HG03196 (cell line): ENCODE measurements around the gene CENPK.
"Not testable (repeated sequence)": the region's sequence is repeated elsewhere in the genome, so short reads cannot be mapped to it uniquely, and the experiment has no call there.

Experiments
- ATAC-seq: cut with Tn5 transposase; IDR thresholded peaks from one replicate; pipeline ENCODE4 v1.9.1; 2021; ENCODE audit not compliant: unreplicated experiment

The CENPK gene, protein sequence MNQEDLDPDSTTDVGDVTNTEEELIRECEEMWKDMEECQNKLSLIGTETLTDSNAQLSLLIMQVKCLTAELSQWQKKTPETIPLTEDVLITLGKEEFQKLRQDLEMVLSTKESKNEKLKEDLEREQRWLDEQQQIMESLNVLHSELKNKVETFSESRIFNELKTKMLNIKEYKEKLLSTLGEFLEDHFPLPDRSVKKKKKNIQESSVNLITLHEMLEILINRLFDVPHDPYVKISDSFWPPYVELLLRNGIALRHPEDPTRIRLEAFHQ

DNA sequence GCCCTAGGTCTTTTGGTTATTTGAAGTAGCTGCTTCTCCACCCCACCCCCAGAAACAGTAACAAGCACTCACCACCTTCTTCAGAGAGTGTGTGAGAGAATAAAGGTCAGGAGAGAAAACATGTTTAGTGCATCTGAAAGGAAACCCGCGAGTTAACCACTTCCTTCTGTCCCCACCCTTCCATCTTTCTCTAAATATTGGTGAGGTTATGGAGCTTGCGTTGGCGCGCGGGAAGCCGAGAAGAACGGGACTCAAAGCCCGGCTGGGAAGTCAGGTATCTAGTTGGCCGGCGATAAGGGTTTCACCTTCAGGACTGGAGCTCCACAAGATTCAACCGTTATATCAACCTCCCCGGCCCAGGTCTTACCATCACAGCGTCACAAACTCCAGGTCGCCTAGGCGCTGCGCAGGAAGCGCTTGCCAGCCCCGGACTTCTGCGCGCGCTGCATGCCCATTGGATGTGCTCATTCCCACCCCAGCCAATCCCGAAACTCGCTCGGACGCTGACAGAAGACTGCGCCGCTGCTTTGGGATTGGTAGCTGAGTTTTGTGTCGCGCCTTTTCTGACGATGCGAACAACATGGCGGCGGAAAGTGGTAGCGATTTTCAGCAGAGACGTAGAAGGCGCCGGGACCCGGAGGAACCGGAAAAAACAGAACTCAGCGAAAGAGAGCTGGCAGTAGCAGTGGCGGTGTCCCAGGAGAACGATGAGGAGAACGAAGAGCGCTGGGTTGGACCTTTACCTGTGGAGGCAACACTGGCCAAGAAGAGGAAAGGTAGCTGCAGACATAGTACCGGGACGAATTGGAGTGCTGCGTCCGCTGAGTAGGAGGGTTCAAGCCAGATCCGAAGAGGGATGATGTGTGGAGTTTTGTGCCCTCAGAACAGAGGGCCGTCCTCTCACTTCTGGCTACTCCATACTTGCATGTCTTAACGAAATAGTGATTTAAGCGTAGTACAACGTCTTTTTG, at the start of gene CENPK, which contains the start of gene PPWD1:
Gene CENPK, minus strand, starts transcription at position 438 of the 971 bp plus-strand sequence. CDS start 8,261 bp downstream, outside the sequence.
Gene PPWD1, plus strand, starts transcription at position 566 of the 971 bp plus-strand sequence. Its CDS starts 15 bp downstream, at position 581.
- ATAC-seq = peak; percentile 99

DNA sequence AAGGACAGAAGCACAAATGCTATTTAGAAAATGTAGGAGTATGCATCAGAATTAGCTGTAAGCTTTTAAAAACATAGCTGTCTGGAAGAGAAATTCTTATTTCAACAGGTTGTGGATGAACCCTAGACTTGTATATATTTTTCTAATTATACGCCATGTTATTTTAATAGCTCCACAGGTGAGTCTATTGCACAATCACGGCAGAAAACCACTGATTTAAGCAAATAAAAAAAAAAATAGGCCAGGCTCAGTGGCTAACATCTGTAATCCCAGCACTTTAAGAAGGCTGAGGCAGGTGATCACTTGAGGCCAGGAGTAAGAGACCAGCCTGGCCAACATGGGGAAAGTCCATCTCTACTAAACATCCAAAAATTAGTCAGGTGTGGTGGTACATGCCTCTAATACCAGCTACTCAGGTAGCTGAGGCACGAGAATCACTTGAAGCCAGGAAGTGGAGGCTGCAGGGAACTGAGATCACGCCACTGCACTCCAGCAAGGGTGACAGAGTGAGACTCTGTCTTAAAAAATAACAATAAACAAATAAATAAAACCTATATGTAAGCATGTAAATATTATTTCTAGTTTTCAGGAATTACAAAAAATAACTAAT, 49.4 kb upstream of the CENPK start:
- ATAC-seq = no peak

DNA sequence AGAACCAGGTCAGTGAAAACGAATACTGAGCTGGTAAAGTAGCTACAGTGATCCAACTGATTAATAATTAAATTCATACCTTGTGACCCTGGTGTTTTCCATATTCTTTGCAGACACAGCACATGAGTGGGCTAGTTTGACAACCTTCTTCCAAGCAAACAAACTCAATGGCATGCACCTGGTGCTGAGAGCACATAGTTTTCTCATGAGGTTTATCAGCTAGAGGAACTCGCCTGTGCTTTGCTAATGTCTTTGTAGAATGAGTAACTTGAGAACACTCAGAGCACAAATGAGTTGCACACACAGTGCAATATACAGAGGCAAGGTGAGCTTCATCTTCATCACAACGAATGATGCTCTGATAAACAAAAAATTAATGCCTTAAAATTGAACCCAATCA, 48.6 kb upstream of the CENPK start:
- ATAC-seq = no peak

DNA sequence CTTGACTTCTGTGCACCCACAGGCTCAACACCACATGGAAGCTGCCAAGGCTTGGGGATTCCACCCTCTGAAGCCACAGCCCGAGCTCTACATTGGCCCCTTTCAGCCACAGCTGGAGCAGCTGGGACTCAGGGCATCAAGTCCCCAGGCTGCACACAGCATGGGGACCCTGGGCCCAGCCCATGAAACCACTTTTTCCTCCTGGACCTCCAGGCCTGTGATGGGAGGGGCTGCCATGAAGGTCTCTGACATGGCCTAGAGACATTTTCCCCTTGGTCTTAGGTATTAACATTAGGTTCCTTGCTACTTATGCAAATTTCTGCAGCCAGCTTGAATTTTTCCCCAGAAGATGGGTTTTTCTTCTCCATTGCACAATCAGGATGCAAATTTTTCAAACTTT, 38.8 kb upstream of the CENPK start:
- not testable (repeated sequence) for ATAC-seq

DNA sequence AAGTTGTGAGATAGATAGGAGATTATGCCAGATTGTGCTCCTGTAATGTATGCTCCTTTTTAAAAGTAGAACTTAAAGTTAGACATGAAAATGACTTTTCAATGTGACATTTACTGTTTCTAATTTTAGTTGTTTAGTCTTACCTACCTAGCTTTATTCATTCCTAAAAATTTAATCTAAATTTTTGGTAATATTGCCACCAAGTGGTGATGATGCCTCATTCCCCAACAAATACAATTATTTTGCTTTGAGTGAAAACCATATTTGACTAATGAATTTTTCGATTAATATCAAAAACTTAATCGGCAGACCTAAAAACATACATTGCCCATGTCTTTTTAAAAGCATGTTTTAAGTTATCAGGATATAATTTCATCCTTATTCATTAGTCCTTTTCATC, 25.7 kb upstream of the CENPK start:
- no peak for ATAC-seq

DNA sequence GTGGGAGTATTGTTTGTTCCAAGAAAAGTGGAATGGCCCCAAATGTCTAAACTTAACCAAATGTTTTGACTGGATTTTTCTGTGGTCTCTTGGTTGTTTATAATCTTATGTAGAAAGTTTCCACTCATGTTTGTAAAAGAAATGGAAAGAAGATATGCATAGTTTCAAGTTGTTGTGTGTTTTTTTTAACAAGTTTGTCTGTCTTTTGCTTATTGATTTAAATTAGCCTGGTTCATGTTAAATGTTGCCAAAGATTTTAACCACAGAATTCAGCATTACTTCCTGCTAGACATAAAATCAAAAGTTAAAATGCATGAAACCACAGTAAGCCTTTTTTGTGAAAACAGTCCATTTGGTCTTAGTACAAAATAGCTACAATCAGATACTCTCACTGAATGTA, 14.2 kb upstream of the CENPK start:
- no peak for ATAC-seq

DNA sequence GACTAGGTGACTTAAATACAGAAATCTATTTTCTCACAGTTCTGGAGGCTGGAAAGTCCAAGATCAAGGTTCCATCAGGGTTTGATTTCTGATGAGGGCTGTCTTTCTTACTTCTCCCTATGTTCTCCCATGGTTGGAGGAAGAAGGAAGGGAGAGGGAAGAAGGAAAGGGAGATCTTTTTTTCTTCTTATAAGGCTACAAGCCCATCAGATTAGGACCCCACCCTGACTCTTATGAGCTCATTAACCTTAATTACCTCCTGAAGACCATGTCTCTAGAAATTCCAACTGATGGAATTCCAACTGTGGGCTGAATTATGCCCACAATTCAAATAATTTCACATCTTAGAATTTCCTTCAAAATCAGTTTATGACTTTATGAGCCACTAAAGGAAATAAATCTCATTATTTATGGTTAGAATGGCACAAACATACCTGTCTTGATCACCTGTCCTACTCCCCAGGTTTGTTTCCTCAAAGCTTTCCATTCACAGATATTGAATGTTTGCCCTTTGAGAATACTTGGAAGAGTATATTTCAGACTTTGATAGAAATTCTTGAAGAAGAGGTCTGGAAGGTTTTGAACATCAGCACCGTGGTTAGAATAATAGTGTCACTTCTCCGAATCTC, 7.7 kb upstream of the CENPK start:
- no peak for ATAC-seq

DNA sequence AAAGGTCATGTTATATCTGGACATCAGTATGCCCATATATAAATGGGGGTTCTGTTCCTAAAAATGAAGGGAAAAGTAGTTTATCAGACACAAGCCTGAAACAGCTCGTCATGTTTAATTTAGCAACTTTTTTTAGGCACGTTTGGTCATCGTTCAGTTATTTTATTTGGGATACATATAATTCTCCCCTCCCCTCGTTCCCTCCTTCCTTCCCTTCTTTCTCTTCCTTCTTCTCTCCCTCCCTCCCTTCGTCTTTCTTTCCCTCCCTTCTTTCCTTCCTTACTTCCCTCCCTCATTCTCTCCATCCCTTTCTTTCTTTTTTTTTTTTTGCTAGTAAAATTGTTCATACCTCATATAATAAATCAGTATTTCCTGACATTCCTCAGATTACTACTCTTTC, 3.5 kb upstream of the CENPK start:
- no peak for ATAC-seq

DNA sequence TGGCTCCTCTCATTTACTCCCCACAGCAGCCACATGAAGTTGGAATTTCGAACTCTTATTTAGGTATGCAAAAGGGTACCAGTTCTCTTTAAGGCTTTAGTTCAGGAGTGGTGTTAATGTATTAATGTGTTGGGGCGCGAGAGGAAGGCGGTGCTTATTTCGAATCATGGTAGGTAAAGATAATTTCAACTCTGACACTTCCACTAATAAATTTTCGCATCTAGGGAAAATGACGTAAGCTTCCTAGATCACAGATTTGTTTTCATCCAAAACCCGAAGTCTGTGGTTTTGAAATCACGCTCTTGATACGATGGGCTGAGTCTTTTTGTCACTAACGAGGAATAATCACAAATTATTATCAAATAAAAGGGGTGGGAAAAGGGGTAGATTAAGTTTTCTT, 809 bp upstream of the CENPK start:
- no peak for ATAC-seq

DNA sequence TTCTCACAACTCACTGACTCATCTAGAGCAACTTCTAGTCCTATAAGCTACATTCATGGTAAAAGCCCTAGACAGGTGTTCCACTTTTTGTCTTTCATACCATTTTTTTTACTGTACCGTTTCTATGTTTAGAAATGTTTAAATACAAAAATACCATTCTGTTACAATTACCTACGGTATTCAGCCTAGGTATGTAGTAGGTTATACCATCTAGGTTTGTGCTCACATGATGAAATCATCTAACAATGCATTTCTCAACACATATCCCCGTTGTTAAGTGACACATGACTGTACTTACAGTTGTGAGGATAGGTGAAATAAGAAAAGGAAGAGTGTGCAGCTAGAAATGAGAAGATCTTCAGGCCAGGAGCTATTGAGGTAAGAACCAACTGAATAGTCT, 6.2 kb downstream of the CENPK start:
- no peak for ATAC-seq

DNA sequence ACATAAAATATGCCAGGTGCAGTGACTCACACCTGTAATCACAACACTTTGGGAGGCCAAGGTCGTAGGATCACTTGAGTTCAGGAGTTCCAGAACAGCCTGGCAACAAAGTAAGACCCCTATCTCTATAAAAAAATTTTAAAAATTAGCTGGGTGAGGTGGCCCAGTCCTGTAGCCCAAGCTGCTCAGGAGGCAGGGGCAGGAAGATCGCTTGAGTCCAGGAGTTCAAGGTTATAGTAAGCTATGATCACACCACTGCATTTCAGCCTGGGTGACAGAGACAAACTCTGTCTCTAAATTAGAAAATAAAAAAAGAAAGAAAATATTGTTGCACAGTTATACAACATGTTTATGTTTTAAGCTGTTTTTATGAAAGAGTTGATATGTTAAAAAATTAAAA, 6.8 kb downstream of the CENPK start:
- ATAC-seq = no peak

DNA sequence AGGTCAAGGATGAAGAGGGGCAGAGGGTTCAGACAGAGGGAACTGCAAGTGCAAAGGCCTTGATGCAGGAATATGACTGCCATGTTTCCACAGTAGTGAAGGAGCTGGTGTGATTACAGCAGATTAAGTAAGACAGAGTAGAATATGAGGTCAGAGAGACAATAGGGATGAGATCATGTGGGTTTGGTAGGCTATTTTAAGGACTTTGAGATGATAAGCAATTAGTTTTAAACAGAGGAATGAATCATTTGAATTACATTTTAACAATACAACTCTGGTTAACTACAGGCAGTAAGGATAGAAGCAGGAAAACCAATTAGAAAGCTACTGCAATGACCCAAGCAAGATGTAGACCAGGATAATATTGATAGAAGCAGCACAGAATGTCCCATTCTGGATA, 7.7 kb downstream of the CENPK start:
- ATAC-seq = no peak

DNA sequence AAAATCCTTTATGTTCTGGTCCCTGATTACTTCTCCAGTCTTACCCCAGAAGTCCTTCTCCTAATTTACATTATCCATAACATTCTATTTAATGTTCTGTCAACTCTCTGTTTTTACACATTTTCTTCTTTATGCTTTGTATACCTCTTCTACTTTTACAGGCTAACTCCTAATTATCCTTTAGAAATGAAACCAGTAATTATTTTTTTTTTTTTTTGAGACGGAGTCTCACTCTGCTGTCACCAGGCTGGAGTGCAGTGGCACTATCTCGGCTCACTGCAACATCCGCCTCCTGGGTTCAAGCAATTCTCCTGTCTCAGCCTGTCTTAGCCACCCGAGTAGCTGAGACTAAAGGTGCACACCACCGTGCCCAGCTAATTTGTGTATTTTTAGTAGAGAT, 9.0 kb downstream of the CENPK start:
- ATAC-seq = no peak

DNA sequence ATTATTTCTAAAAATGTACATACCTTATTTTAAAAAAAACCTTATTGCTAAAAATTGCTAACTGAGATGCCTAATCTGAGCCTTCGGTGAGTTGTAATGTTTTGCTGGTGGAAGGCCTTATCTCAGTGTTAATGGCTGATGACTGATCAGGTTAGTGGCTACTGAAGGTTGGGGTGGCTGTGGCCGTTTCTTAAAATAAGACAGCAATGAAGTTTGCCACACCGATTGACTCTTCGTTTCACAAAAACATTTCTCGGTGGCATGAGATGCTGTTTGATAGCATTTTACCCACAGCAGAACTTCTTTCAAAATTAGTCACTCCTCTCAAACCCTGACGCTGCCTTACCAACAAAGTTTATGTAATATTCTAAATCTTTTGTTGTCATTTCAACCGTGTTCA, 14.7 kb downstream of the CENPK start:
- no peak for ATAC-seq

DNA sequence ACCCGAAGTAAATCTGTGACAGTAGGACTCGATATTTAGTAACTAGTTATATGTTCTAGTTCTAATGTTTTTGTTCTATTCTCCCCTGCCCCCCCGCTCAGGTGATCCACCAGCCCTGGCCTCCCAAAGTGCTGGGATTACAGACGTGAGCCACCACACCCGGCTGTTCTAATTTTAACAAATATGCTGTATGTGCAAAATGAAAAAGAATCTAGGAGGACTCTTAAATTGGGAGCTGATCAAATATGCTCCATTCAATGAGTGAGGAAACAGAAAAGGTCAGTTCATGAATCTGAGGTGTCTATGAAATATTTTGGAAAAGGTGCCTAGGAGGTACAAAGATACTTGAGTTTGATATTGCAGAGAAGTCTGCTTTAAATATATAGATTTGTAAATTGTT, 16.8 kb downstream of the CENPK start:
- ATAC-seq = no peak

DNA sequence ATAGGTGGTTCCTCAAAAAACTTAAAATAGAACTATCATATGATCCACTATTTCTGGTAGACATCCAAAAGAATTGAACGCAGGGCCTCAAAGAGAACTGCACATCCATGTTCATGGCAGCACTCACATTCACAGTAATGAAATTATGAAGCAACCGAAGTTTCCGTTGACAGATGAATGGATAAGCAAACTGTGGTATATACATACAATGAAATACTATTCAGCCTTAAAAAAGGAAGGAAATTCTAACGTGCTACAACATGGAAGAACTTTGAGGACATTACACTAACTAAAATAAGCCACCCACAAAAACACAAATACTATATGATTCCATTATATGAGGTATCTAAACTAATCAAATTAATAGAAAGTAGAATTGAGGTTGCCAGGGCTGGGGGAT, 18.5 kb downstream of the CENPK start:
- ATAC-seq = no peak

DNA sequence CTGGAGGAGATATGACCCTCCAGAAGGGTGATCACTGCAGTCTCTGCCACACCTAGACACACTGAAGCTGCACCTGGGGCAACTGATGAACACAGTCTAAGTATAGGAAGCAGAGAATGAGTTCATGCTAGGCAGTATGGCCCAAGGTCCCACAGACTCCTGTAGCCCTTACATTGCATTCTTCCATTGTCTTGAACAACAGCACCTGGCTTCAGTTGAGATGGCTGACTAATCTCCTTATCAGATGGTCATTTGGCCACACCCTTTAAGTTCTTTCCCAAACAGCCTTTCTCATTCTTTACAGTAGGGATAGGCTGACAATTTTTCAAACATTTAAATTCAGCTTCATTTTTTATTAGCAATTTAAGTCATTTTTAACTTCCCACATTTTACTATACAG, 23.1 kb downstream of the CENPK start:
- ATAC-seq = no peak

DNA sequence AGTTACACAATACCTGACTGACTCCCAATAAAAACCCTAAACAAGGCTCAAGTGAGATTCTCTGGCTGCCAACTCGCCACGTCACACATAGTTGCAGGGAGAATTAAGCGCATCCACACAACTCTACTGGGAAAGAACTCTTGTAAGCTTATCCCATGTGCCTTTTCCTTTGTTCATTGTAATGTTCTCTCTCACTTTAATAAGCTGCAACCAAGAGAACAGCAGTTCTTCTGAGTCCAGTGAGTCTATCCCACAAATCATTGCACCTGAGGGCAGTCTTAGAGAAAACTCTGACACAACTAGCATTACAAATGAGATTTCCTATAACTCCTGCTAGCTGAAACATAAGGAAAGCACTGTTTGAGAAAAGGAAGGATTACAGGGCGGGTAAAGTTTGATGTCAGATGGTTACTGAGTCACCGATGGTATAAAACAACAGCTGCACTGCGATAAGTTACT, 27.4 kb downstream of the CENPK start:
- ATAC-seq = no peak

DNA sequence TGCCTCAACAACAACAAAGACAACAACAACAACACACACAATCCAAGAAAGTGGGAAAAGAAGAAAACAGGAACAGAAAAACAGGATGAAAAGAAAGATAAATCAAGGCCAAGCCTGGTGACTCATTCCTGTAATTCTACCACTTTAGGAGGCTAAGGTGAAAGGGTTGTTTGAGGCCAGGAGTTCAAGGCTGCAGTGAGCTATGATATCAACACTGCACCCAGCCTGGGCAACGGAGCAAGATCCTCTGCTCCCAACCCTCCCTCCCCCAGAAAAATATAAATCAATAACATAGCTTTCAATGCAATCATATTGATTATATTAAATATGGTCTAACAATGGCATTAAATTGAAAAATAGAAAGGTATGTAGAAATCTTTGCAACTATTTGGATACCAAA, 32.1 kb downstream of the CENPK start:
- ATAC-seq = no peak

DNA sequence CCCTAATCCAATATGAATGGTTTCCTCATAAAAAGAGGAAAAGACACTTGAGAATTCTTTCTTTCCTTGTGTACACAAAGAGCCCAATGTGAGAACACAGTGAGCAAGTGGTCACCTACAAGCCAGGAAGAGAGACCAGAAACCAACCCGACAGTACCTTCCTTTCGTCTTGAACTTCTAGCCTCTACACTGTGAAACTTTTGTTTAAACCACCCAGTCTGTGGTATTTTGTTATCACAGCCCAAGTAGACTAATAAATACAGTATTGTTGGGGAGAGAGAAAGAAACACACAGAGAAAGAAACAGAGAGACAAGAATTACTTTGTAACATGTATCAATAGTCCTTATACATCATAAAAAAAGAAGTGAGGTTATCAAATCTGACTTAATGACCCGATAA, 37.2 kb downstream of the CENPK start:
- ATAC-seq = no peak
